KBM-7 (cell line): ENCODE measurements around the gene PROSER1.

Experiments
- DNase-seq: peaks from one replicate; pipeline ENCODE4 v3.0.0-alpha.2; 2015
- in situ Hi-C: fragments of 300-500 bp; cut with MboI; formaldehyde crosslinking; loops from 2 replicates; pipeline ENCODE4 v1.14.3; 2020; ENCODE audit warnings: low sequenced_read_pairs, low pct_unique_long_range_greater_than_20kb, mixed read lengths

Gene PROSER1

GRCh38 chr13:38965281-38965680 lies 72.6 kb downstream of the PROSER1 start:
- no peak for DNase-seq
- in situ Hi-C loops, result no loop called here

- in situ Hi-C loops, result no loop called here
- no peak for DNase-seq
These were observed 77.7 kb downstream of the PROSER1 start for GRCh38 chr13:38960175-38960574.
